Nephron (organoid): ENCODE measurements around the gene CALML3.

Source experiments
- H3K27ac Mint-ChIP-seq, 3 experiments: 2 replicates each; pipeline ENCODE4 v1.8.0; 2020; ENCODE audit warnings: mixed read lengths in 3 of 3, mild to moderate bottlenecking in 2 of 3, moderate library complexity in 1 of 3
- H3K27me3 Mint-ChIP-seq: 2 replicates; pipeline ENCODE4 v1.8.0; 2021; ENCODE audit warnings: low read depth, mild to moderate bottlenecking, moderate library complexity, mixed read lengths
- H3K36me3 Mint-ChIP-seq: 2 replicates; pipeline ENCODE4 v1.8.0; 2020; ENCODE audit warnings: low read depth, mixed read lengths
- H3K4me1 Mint-ChIP-seq: 2 replicates; pipeline ENCODE4 v1.8.0; 2020; ENCODE audit warnings: mixed read lengths
- H3K4me3 Mint-ChIP-seq, 3 experiments: 2 replicates each; pipeline ENCODE4 v1.8.0; 2020; ENCODE audit warnings: mild to moderate bottlenecking in 3 of 3, mixed read lengths in 3 of 3, moderate library complexity in 2 of 3
- H3K9me3 Mint-ChIP-seq: 2 replicates; pipeline ENCODE4 v1.8.0; 2020; ENCODE audit warnings: mixed read lengths
- TF ChIP-seq, protein P1 (sequence below), 3 experiments: fragments of 200-600 bp; sonication (generic); IDR thresholded peaks; one replicate each; pipeline ENCODE4 v1.5.0; 2021; ENCODE audit warnings: antibody characterized with exemption in 3 of 3; ENCODE audit not compliant: unreplicated experiment in 3 of 3

Gene CALML3

GRCh38 chr10:5560142-5560816 is 35.5 kb downstream of the CALML3 start:
- Mint-ChIP-seq H3K9me3 (no peaks in the 10 kb centered on the region), H3K27ac (peak overlapping the region; percentile 38 to 91 (median 76)), H3K4me1 (peaks cover 54% of the 10 kb centered on the region), H3K4me3 (peak overlapping the region; percentile 1 to 12 (median 6)), H3K36me3 (no peaks in the 10 kb centered on the region), H3K27me3 (peaks cover 4% of the 10 kb centered on the region)
- TF ChIP-seq, protein P1, sequence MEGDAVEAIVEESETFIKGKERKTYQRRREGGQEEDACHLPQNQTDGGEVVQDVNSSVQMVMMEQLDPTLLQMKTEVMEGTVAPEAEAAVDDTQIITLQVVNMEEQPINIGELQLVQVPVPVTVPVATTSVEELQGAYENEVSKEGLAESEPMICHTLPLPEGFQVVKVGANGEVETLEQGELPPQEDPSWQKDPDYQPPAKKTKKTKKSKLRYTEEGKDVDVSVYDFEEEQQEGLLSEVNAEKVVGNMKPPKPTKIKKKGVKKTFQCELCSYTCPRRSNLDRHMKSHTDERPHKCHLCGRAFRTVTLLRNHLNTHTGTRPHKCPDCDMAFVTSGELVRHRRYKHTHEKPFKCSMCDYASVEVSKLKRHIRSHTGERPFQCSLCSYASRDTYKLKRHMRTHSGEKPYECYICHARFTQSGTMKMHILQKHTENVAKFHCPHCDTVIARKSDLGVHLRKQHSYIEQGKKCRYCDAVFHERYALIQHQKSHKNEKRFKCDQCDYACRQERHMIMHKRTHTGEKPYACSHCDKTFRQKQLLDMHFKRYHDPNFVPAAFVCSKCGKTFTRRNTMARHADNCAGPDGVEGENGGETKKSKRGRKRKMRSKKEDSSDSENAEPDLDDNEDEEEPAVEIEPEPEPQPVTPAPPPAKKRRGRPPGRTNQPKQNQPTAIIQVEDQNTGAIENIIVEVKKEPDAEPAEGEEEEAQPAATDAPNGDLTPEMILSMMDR (IDR thresholded peaks at IDR 0.05; ENCODE audit: unreplicated experiment in 3 of 3) = no peak

DNA sequence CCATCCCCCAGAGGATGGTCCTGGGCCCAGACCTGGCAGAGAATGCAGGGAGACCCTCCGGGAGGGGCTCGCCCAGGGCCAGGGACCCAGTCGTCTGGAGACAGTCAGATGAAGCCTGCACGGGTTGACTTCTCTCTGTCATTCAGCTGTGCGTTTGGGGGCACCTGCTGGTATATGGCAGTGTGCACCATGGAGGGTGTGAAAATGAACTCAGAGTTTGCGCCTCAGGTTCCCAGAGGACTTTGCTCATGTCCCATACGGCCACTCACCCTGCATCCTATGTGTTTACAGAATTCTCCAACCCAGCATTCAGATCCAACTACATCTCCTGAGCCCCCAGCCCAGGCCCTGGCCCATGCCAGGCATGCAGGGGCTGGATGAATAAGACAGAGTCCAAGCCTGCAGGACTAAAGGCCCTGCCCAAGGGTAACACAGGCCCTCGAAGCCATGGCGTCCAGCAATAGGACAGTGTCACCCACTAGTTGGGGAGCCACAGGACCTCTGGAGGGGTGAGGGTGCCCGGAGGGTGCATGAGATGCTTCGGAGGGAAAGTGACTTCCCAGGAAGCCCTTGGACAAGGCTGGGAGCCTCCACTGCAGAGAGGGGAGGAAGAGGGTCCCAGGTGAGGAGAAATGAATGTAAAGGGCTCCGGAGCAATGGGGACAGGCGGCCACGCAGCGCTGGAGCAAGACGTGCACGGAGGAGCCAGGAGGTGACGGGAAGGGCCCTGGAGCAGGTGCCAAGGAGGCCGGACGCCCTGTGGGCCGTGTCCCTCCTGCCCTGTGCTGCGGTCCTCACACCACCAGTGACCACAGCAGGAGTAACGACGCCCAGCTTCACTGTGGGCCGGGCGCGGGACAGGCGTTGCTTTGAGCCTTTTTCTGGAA is 36.3 kb downstream of the CALML3 start:
- no peak overlapping the region for H3K4me3 Mint-ChIP-seq
- H3K27me3 Mint-ChIP-seq = peaks cover 4% of the 10 kb centered on the region
- peak overlapping the region in 1 of 3 experiments; percentile 91 for H3K27ac Mint-ChIP-seq
- TF ChIP-seq, protein P1 (IDR thresholded peaks at IDR 0.05; ENCODE audit: unreplicated experiment in 3 of 3) = no peak
- H3K4me1 Mint-ChIP-seq = peaks cover 62% of the 10 kb centered on the region
- no peaks in the 10 kb centered on the region for H3K9me3 Mint-ChIP-seq
- no peaks in the 10 kb centered on the region for H3K36me3 Mint-ChIP-seq

DNA sequence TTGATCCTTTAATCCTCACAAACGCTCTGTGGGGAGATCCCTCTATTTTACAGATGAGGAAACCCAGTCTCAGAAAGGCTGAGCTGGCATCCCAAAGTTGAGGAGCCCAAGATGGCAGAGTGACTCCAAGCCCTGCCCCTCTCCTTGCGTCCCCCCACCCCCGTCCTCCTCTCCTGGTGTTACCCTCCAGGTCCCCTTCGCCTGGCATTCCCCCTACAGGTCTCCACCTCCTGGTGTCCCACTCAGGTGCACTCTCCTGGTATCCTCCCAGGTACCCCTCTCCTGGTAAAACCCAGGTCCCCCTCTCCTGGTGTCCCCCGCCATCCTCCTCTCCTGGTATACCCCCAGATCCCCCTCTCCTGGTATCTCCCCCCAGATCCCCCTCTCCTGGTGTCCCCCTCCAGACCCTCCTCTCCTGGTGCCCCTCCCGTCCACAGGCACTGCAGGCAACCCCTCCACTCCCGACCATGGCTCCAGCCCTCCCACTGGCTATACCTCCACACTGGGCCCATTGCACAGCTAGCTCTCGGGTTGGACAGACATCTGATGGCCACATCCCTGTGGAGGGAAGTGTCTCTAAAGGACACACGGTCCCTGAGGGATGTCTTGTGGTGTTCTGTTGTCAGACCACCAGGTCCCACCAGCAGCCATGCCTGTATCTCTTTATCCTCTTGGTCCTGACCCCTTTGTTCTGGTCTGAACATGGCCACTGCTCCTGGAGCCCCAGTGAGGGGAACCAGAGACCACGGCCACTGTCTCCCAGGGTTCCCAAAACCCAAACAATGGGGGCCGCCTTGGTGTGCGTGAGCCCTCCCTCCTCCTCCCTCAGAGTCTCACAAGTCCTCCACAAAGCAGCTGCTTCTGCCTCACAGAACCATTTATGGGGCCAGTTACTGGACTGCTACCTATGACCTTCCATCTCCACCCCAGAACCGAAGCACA is 37.2 kb downstream of the CALML3 start:
- Mint-ChIP-seq H3K4me1 (peaks cover 65% of the 10 kb centered on the region), H3K27me3 (peaks cover 4% of the 10 kb centered on the region)

GRCh38 chr10:5563321-5563961 is 38.7 kb downstream of the CALML3 start:
- peaks cover 4% of the 10 kb centered on the region for H3K27me3 Mint-ChIP-seq
- peaks cover 65% of the 10 kb centered on the region for H3K4me1 Mint-ChIP-seq
- TF ChIP-seq, protein P1 (IDR thresholded peaks at IDR 0.05; ENCODE audit: unreplicated experiment in 3 of 3) = no peak
- H3K9me3 Mint-ChIP-seq = no peaks in the 10 kb centered on the region
- H3K4me3 Mint-ChIP-seq = peak overlapping the region in 1 of 3 experiments; percentile 37
- peak overlapping the region; percentile 86 to 97 (median 87) for H3K27ac Mint-ChIP-seq
- no peaks in the 10 kb centered on the region for H3K36me3 Mint-ChIP-seq

More for the DNA sequence above, 37.2 kb downstream of the CALML3 start:
- H3K36me3 Mint-ChIP-seq = no peaks in the 10 kb centered on the region
- H3K27ac Mint-ChIP-seq = peak overlapping the region in 2 of 3 experiments; percentile 87 to 97
- no peaks in the 10 kb centered on the region for H3K9me3 Mint-ChIP-seq
- TF ChIP-seq, protein P1 (IDR thresholded peaks at IDR 0.05; ENCODE audit: unreplicated experiment in 3 of 3) = no peak
- H3K4me3 Mint-ChIP-seq = peak overlapping the region in 1 of 3 experiments; percentile 9

DNA sequence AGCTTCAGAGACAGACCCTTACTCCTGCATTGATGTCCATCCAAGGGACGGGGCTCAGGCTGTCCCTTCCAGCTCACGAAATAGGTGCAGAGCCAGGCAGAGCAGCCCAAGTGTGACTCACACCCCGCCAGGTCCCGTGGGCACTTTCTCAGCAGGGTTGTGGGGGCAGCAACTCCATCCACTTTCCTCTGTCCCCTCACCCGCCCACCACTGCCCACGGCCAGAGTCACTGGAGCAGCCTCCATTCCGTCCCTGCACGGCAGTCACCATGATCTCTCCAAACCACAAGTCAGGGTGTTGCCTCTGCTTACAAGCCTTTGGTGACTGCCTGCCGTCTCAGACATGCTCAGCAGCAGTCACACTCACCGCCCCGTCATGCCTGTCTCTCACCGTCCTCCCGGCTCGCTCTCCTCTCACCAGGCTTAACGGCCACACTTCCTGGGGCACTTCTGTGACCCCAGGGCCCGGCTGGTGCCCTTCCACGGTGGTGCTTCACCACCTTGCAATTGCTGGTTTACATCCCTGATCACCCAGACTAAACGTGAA is 39.3 kb downstream of the CALML3 start:
- TF ChIP-seq, protein P1 (IDR thresholded peaks at IDR 0.05; ENCODE audit: unreplicated experiment in 3 of 3) = no peak
- H3K36me3 Mint-ChIP-seq = no peaks in the 10 kb centered on the region
- peak overlapping the region; percentile 86 to 97 (median 87) for H3K27ac Mint-ChIP-seq
- peak overlapping the region; percentile 22 to 60 (median 29) for H3K4me3 Mint-ChIP-seq
- H3K4me1 Mint-ChIP-seq = peaks cover 65% of the 10 kb centered on the region
- peaks cover 8% of the 10 kb centered on the region for H3K27me3 Mint-ChIP-seq
- no peaks in the 10 kb centered on the region for H3K9me3 Mint-ChIP-seq
